ENCODE data around the gene ITLN2.
"Not testable (repeated sequence)": the region's sequence is repeated elsewhere in the genome, so short reads cannot be mapped to it uniquely, and the experiment has no call there.

ITLN2 gene

DNA sequence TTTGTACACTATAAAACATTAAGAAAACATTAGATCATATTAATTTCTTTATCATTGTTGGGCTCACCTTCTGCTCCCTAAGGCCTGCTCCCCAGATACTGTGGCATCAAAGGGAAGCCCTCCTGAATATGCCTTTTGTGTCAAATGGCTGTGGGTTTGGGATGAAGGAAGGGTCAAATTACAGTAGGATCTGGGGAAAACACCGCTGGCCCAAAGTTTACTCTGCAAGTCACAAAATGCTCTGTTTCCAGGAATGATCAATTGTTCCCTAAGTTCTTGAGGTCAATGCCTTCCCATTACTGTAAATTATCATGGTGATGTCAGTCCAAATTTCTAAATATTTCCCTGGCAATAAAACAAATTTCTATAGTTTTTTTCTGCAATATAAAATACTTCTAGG, 6.8 kb upstream of the ITLN2 start:
- DNase-seq, result no peak

DNA sequence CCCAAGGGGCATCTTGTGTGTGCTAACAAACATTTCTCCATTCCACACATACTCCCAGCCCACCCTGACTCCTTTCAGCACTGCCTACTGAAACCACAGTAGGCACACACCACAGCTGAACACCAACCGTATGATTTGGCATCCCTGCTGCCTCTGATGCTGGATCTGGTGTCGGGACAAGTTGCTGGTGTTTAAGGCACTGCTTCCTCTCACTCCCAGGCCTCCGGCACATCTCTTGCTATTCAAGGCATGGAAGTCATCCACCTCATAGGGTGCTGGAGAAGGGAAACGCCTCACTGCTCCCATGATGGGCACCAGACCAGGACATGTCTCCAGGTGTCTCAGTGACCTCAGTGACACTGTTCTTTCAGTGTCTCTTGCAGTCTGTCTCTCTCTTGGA, 2.4 kb upstream of the ITLN2 start:
- intact Hi-C loops (cut with DNase I), result no loop called here
- DNase-seq, result no peak

More for the DNA sequence above, 6.8 kb upstream of the ITLN2 start:
- intact Hi-C loops (cut with DNase I), result no loop called here

DNA sequence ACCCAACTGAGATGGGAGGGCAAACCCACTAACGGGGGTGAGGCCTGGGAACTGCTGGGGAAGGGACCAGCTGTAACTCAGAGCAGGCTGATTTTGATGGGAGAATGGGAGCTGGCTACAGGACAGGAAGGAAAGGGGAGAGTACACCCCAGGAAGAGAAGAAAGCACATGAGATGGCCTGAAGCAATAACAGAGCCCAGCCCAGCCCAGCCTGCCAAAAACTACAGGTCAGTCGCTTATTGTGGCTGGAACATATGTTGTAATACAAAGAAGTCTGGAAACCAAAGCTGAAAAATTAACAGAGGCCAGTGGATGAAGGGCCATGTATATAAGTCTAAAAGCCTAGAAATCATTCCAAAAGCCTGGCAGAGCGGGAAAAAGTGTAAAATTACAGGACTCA, 1.6 kb downstream of the ITLN2 start:
- DNase-seq, result no peak
- intact Hi-C loops (cut with DNase I), result loop anchor here (5.0 kb wide), 1 partner anchor 116 kb away; no protein-coding TSS in a partner anchor

DNA sequence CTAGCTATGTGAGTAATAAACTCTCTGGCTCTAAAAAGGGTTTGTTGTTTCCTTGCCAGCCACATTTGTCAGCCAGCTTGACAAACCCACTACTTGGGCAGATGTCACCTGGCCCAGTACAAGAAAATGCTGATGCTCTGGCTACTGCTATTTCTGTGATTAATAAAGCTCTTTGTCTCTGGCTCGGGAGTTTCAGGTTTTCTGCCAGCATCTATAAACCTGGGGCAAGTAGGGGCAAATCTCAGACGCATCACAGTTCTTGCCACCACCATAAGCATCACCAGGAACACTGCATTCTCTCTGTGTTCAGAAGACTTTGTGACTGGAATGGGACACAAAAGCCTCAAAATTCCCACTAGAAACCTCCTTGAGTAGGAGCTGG, 2.5 kb downstream of the ITLN2 start:
- intact Hi-C loops (cut with DNase I), result loop anchor here (5.0 kb wide), 1 partner anchor 115 kb away; no protein-coding TSS in a partner anchor
- no peak for DNase-seq

DNA sequence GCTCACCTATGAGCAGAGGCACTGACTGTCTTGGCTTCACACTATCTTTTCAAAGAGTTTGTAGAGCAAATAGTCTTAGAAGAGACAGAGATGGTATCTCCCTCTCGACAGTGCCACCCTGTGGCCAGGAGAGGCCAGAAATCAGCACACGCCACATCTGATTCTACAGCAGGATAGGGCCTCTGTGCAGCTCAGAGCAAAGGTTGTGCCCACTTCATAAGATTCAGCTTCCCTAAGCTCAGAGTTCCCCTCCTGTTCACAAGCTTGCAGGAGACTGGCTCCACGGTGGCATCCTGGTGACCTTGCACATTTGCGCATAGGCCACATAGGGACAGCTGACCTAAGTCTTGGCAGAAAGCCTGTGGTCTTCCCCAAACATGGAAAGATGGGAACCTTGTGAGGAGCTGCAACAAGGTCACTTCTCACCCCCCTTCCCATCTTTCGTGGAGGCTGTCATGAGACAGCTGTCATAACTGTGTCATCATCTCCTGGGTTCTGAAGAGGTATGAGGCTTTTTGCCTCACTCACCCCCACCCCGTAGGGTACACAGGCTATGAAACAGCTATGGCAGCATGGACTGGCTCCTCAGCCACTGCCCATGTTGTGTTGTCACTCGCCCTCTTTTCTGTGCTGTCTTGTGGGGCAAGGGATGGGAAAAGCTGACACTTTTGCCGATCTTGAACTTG, 3.0 kb downstream of the ITLN2 start:
- intact Hi-C loops (cut with DNase I), result loop anchor here (1.0 to 5.0 kb wide), 2 partner anchors 114 to 225 kb away; no protein-coding TSS in a partner anchor
- DNase-seq, result peak in 8 of 10 donors; percentile 24 to 94 (median 54)

DNA sequence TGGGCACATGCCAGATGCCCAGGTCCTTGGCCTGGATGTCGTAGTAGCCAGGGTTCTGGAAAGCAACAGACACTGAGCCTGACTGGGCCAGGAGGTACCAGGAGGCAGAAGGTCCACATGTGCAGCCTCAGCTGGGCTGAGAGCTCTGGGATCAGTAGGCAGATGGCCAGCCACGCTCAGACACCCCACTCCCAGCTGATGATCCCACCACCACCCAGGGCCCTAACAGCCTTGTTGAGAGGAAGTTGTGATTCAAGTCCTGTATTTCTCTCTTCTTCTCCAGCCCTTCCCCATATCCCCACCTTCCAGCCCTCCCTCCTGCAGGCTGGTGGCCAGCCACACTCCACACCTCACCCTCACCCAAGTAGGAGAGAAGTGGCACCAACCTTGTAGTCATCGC, 4.0 kb downstream of the ITLN2 start:
- intact Hi-C loops (cut with DNase I), result loop anchor here (1.0 to 5.0 kb wide), 2 partner anchors 113 to 224 kb away; no protein-coding TSS in a partner anchor
- no peak for DNase-seq

DNA sequence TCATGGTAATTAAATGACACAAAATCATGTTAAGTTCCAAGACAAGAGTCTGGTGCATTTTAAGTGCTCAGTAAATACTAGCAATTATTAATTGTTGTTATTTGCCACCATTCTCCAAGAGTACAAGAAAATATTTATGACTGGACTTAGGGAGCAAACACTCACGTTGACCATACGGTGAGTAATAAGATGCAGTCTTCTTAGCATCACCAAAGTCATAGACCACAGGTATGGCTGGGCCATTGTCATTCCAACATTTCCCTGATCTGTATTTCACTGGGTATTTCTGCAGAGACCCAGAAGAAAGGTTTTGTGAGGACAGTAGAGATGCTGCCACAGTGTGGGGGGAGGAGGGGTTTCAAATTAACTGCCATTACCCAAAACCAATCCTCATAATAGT, 4.7 kb downstream of the ITLN2 start:
- no peak for DNase-seq
- intact Hi-C loops (cut with DNase I), result loop anchor here (5.0 kb wide), 1 partner anchor 113 kb away; no protein-coding TSS in a partner anchor

DNA sequence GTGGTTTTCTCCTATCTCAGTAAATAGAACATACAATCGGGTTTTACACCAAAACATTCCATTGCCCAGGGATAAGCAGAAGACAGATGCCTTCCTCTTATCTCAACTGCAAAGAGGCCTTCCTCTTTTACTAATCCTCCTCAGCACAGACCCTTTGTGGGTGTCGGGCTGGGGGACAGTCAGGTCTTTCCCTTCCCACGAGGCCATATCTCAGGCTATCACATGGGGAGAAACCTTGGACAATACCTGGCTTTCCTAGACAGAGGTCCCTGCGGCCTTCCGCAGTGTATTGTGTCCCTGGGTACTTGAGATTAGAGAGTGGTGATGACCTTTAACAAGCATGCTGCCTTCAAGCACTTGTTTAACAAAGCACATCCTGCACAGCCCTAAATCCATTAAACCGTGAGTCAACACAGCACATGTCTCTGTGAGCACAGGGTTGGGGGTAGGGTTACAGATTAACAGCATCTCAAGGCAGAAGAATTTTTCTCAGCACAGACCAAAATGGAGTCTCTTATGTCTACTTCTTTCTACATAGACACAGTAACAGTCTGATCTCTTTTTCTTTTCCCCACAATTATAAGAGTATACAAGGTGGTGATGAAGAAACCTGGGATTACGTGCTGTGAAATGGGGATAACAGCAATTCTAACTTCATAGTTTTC, 5.3 kb downstream of the ITLN2 start:
- intact Hi-C loops (cut with DNase I), result not testable (repeated sequence)

DNA sequence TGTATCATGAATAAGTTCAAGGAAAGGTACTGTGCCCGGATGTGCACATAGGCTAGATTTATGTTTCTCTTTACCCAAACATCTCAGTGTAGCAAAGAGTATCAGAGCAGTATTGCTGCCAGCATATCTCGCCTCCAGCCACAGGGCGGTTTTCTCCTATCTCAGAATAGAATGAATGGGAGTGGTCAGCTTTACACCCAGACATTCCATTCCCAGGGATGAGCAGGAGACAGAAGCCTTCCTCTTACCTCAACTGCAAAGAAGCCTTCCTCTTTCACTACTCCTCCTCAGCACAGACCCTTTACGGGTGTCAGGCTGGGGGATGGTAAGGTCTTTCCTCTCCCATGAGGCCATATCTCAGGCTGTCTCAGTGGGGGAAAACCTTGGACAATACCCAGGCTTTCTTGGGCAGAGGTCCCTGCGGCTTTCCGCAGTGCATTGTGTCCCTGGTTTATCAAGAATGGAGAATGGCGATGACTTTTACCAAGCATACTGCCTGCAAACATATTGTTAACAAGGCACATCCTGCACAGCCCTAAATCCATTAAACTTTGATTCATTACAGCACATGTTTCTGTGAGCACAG, 7.3 kb downstream of the ITLN2 start:
- DNase-seq; intact Hi-C loops (cut with DNase I): not testable (repeated sequence)

More for the DNA sequence above, 5.3 kb downstream of the ITLN2 start:
- DNase-seq, result not testable (repeated sequence)

DNA sequence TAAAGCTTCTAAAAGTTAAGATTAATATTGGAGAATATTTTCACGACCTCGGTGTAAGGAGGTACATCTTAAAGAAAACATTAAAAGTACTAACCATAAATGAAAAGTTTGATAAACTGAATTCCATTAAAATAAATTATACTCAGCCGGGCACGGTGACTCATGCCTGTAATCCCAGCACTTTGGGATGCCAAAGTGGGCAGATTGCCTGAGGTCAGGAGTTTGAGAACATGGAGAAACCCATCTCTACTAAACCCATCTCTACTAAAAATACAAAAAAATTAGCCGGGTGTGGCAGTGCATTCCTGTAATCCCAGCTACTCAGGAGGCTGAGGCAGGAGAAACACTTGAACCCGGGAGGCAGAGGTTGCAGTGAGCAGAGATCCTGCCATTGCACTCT, 8.7 kb downstream of the ITLN2 start:
- intact Hi-C loops (cut with DNase I); DNase-seq: not testable (repeated sequence)

DNA sequence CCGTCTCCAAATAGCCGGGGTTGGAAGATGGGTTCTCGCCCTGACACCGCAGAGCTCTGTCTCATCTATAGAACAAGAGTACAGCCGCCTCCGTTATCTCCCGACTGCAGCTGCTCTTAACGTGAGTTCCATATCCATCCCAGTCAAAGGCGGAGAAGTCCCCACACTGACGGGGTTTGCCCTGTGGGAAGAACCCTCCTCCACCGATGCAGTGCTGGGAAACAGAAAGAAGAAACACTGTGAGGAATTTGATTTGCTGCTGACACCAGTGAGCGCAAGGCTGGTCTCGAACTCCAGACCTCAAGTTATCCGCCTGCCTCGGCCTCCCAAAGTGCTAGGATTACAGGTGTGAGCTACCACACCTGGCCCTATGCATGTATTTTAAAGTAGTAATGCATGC, 9.5 kb downstream of the ITLN2 start:
- intact Hi-C loops (cut with DNase I), result no loop called here
- no peak for DNase-seq

DNA sequence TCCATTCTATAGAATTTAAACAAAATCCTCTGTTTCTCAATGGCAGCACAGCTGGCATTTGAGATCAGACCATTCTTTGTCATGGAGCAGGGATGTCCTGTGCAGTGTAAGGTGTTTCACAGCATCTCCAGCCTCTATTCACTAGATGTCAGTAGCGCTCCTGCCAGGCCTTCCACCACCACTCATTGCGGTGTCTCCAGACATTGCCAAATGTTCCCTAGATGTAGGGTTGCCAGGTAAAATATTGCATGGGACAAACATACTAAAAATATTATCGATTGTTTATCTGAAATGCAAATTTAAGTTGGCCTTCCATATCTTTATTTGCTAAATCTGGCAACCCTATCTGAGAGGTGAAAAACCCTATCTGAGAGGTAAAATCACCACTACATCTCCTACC, 11.7 kb downstream of the ITLN2 start:
- intact Hi-C loops (cut with DNase I), result no loop called here
- DNase-seq, result no peak

DNA sequence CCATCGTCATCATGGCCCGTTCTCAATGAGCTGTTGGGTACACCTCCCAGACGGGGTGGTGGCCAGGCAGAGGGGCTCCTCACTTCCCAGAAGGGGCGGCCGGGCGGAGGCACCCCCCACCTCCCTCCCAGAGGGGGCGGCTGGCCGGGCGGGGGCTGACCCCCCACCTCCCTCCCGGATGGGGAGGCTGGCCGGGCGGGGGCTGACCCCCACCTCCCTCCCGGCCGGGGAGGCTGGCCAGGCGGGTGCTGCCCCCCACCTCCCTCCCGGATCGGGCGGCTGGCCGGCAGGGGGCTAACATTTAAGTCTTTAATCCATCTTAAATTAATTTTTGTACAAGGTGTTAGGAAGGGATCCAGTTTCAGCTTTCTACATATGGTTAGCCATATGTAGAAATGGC, 17.9 kb downstream of the ITLN2 start:
- intact Hi-C loops (cut with DNase I); DNase-seq: not testable (repeated sequence)

DNA sequence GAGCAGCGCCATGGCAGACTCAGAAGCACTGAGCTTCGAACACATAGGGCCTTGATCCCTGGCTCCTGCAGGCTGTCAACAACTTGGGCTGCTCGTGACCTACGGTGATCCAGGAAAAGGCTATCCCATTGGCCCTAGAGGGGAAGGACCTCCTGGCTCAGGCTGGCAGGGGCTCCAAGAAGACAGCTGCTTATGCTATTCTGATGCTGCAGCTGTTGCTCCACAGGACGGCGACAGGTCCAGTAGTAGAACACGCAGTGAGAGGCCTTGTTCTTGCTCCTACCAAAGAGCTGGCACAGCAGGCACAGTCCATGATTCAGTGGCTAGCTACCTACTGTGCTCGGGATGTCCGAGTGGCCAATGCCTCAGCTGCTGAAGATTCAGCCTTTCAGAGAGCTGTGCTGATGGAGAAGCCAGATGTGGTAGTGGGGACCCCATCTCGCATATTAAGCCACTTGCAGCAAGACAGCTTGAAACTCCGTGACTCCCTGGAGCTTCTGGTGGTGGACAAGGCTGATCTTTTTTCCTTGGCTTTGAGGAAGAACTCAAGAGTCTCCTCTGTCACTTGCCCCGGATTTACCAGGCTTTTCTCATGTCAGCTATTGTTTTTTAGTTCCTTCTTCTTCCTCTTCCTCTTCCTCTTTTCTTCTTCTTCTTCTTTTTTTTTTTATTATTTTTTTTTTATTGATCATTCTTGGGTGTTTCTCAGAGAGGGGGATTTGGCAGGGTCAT, 18.9 kb downstream of the ITLN2 start:
- DNase-seq, result no peak
- intact Hi-C loops (cut with DNase I), result no loop called here

DNA sequence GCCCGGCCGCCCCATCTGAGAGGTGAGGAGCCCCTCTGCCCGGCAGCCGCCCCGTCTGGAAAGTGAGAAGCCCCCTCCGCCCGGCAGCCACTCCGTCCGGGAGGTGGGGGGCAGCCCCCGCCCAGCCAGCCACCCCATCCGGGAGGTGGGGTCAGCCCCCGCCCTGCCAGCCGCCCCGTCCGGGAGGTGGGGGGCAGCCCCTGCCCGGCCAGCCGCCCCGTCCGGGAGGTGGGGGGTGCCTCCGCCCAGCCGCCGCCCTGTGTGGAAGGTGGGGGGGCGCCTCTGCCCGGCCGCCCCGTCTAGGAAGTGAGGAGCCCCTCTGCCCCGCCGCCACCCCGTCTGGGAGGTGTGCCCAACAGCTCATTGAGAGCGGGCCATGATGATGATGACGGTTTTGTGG, 21.3 kb downstream of the ITLN2 start:
- intact Hi-C loops (cut with DNase I); DNase-seq: not testable (repeated sequence)

DNA sequence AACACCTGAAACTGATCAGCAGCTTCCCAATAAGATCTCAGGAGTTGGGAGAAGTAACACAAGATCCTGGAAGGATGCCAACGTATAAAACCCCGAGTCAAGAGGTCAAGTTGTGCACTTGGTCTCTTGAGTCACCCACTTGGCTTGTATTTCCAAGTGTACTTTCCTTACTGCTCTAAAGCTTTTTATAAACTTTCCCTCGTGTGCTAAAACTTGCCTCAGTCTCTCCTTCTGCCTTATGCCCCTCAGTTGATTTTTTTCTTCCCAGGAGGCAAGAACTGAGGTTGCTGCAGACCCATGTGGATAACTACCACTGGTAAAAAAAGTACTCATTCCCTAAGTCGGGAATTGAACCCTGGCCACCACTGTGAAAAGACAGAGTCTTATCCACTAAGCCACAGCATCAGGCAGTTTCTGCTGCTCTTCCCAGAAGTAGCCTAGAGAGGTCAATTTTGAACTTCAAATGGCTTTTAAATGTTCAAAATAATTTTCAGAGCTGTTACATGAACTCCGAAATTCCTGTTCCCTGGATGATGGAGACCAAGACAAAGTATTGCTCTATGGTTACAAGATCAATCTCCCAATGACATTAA, 28.9 kb downstream of the ITLN2 start:
- intact Hi-C loops (cut with DNase I), result no loop called here
- no peak for DNase-seq

DNA sequence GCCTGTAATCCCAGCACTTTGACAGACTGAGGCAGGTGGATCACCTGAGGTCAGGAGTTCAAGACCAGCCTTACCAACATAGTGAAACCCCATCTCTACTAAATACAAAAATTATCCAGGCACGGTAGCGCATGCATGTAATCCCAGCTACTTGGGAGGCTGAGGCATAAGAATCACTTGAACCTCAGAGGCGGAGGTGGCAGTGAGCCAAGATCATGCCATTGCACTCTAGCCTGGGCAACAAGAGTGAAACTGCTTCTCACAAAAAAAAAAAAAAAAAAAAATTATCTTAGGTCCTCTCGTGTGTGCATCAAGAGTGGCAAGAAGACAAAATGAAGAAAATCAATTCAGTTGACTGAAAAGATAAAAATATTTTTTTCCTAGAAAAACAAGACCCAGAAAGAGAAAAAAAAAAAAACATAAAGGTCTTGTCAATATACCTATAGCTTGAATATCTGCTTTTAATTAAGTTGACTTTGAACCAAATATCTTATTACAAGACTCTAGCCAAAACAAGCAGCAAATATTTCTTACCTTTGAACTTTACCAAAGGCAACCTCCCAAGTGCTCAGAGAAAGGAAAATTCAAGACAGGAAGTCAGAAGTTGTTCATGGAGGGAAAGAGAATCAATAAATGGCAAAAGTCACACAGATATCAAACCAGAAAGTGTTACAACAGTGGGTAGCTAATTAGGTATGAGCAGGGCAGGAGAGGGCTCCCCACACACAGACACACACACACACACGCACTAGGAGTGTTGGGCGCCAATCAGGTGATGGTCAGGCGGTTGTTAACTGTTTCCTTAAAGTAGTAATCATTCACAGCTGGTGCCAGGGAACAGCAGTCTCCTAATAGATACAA, 29.6 kb downstream of the ITLN2 start:
- intact Hi-C loops (cut with DNase I), result no loop called here
- DNase-seq, result no peak

DNA sequence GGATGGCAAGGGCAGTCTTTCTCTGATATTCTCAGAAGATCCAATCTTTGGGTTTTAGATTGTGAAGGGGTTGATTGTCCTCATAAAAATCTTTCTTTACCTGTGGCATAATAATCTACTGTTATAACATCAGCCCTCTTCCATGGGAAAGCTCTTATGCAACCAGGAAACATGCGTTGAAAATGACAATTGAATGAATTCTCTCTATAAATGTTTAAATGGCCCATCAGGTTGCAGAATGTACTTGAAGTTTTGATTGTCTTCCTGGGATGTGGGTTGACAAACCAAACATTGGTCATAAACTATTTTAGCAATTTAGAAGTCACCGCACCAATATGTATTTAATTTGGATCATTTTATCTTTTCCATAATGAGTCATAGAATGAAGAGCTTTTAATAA, 37.9 kb downstream of the ITLN2 start:
- no peak for DNase-seq
- intact Hi-C loops (cut with DNase I), result no loop called here

DNA sequence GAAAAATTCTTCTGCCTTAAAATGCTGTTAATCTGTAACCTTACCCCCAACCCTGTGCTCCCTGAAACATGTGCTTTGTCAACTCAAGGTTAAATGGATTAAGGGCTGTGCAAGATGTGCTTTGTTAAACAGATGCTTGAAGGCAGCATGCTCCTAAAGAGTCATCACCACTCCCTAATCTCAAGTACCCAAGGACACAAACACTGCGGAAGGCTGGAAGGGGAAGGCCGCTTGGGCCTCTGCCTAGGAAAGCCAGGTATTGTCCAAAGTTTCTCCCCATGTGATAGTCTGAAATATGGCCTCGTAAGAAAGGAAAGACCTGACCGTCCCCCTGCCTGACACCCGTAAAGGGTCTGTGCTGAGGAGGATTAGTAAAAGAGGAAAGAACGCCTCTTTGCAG, 41.4 kb downstream of the ITLN2 start:
- DNase-seq; intact Hi-C loops (cut with DNase I): not testable (repeated sequence)

DNA sequence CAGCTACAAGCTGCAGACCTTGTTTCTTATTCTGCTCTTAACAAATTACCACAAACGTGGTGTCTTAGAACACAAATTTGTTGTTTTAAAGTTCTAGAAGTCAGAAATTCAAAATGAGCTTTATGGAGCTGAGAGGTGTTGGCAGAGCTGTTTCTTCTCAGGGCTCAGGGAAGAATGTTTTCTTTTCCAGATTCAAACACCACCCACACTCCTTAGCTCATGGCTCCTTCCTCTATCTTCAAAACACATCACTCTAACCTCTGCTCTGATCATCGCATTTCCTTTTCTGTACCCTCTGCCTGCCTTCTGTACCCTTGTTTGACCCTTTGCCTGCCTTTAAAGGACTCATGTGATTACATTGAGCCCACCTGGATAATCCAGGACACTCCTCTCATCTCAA, 42.7 kb downstream of the ITLN2 start:
- intact Hi-C loops (cut with DNase I), result no loop called here

More for the DNA sequence above, 42.7 kb downstream of the ITLN2 start:
- DNase-seq, result no peak
